Epithelial cell of proximal tubule (primary cell): ENCODE results near the gene SLC25A26. TPM values are rescaled to one million over a fixed set of nuclear protein-coding genes. Genes with fewer than 3 reads are reported as not detected.
"Not testable (repeated sequence)": the region's sequence is repeated elsewhere in the genome, so short reads cannot be mapped to it uniquely, and the experiment has no call there.

Experiments used
- DNase-seq: peaks from one replicate; pipeline ENCODE4 v3.0.0-alpha.2; 2011; ENCODE audit warnings: low read depth
- H3K4me3 ChIP-seq: 2 replicates; pipeline ENCODE4 v1.5.1; 2011; ENCODE audit warnings: low read depth, mild to moderate bottlenecking, low read length
- CTCF ChIP-seq: conservative IDR thresholded peaks from 2 replicates; pipeline ENCODE4 v1.5.1; 2012; ENCODE audit warnings: low read depth, mild to moderate bottlenecking, low read length
- total RNA-seq: library from RNA; depleted of rRNA; stranded (reverse); fragments of >200 nt; gene quantifications from 2 replicates; pipeline ENCODE4 v1.2.3, GENCODE V29; 2015

Gene SLC25A26
- total RNA-seq, 1 donor from 2014 or later, result 16.2 TPM

DNA sequence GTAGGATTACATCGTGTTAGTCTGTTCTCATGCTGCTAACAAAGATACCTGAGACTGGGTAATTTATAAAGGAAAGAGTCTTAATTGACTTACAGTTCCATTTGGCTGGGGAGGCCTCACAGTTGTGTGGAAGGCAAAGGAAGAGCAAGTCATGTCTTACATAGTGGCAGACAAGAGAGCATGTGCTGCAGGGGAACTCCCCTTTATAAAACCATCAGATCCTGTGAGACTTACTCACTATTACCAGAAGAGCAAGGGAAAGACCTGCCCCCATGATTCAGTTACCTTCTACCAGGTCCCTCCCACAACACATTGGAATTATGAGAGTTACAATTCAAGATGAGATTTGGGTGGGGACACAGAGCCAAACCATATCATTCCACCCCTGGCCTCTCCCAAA lies 3.4 kb downstream of the SLC25A26 start:
- H3K4me3 ChIP-seq, result no peak overlapping the region
- TF ChIP-seq CTCF, result no peak
- peak; percentile 50 for DNase-seq

DNA sequence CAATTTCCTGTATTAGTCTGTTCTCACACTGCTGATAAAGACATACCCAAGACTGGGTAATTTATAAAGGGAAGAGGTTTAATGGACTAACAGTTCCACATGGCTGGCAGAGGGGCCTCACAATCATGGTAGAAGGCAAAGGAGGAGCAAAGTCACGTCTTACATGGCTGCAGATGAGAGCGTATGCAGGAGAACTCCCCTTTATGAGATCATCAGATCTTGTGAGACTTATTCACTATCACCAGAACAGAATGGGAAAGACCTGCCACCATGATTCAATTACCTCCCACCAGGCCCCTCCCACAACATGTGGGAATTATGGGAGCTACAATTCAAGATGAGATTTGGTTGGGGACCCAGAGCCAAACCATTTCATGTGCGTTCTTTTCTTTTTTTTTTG lies 5.3 kb downstream of the SLC25A26 start:
- not testable (repeated sequence) for H3K4me3 ChIP-seq, DNase-seq

DNA sequence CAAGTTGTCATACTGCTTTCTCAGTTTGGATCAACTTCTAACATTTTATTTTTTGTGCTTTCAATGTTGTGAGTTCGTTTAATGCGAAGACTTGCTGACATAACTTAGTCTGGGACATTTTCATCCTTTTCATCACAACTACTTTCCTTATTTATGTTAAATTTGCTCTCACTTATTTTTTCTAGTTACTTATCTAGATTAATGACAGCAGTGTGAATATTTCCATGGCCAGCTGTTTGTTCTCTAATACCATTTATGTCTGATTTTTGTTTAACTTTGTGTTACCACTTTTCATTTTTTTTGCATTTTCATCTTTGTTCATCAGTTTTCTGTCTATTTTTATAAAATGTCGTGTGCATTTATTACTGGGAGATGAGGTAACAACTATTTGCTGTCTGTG lies 6.2 kb downstream of the SLC25A26 start:
- no peak for DNase-seq
- no peak overlapping the region for H3K4me3 ChIP-seq
- TF ChIP-seq CTCF, result no peak

- no peak overlapping the region for H3K4me3 ChIP-seq
- no peak for TF ChIP-seq CTCF
- DNase-seq, result no peak
These were observed 7.1 kb downstream of the SLC25A26 start for GRCh38 chr3:66227915-66228314.

- no peak for TF ChIP-seq CTCF
- peak; percentile 12 for DNase-seq
- H3K4me3 ChIP-seq, result no peak overlapping the region
These were observed 7.9 kb downstream of the SLC25A26 start for GRCh38 chr3:66228707-66229106.

GRCh38 chr3:66229931-66230330 lies 9.1 kb downstream of the SLC25A26 start:
- H3K4me3 ChIP-seq, result no peak overlapping the region
- DNase-seq, result no peak
- no peak for TF ChIP-seq CTCF

DNA sequence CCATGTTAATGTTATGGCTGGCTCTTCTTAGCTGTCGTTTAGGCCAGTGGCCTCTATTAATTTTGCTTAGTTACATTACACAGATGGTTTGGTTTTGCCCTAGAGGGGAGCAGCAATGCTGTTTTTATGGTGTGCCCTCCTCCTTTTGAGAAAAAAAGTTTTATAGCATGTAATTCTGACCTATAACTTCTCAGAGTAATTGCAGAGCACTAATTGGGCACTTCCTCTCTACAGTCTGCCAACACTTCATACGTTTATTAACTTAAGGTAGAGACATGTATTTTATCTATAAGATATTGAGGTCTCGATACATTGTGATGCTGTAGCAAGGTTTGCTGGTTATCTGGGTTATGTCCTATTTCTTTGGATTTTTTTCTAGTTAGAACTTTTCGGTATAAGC lies 12.2 kb downstream of the SLC25A26 start:
- DNase-seq, result no peak
- no peak overlapping the region for H3K4me3 ChIP-seq
- no peak for TF ChIP-seq CTCF

- no peak for DNase-seq
- no peak overlapping the region for H3K4me3 ChIP-seq
- TF ChIP-seq CTCF, result peak; percentile 33
These were observed 15.5 kb downstream of the SLC25A26 start for GRCh38 chr3:66236281-66236680.
